Stomach (tissue), 4 donors: ENCODE data around the gene LRRC31.

ENCODE experiments used
- EP300 ChIP-seq: sonication (generic); formaldehyde crosslinking; IDR thresholded peaks from one replicate; pipeline ENCODE4 v1.6.1; 2017; ENCODE audit warnings: antibody characterized with exemption
- POLR2A ChIP-seq, 4 donors: fragments of 450-650 bp; IDR thresholded peaks; one replicate each; pipeline ENCODE4 v1.6.1; 2016; ENCODE audit warnings: antibody characterized with exemption in 4 of 4, control low read depth in 2 of 4, mild to moderate bottlenecking in 1 of 4, moderate library complexity in 1 of 4
- POLR2AphosphoS5 ChIP-seq, 3 donors: sonication (generic); formaldehyde crosslinking; IDR thresholded peaks; one replicate each; pipeline ENCODE4 v1.6.1; 2016; ENCODE audit warnings: antibody characterized with exemption in 3 of 3
- TF ChIP-seq, protein P1 (sequence below), 7 experiments: fragments of 450-650 bp in 4 of 7; fragments of 200-600 bp in 3 of 7; sonication (generic) in 3 of 7; IDR thresholded peaks; one replicate each; pipeline ENCODE4 v1.5.1; 2016 to 2019; ENCODE audit warnings: antibody characterized with exemption in 7 of 7, control low read depth in 2 of 7, mild to moderate bottlenecking in 1 of 7

GRCh38 chr3:169891886-169892285 is 22.2 kb upstream of the LRRC31 start:
- TF ChIP-seq POLR2A (IDR thresholded peaks at IDR 0.05) (no peak), POLR2AphosphoS5 (IDR thresholded peaks at IDR 0.05) (no peak), EP300 (no peak)
- TF ChIP-seq, protein P1, sequence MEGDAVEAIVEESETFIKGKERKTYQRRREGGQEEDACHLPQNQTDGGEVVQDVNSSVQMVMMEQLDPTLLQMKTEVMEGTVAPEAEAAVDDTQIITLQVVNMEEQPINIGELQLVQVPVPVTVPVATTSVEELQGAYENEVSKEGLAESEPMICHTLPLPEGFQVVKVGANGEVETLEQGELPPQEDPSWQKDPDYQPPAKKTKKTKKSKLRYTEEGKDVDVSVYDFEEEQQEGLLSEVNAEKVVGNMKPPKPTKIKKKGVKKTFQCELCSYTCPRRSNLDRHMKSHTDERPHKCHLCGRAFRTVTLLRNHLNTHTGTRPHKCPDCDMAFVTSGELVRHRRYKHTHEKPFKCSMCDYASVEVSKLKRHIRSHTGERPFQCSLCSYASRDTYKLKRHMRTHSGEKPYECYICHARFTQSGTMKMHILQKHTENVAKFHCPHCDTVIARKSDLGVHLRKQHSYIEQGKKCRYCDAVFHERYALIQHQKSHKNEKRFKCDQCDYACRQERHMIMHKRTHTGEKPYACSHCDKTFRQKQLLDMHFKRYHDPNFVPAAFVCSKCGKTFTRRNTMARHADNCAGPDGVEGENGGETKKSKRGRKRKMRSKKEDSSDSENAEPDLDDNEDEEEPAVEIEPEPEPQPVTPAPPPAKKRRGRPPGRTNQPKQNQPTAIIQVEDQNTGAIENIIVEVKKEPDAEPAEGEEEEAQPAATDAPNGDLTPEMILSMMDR (IDR thresholded peaks at IDR 0.05): no peak
